H9 (cell line): ENCODE measurements around the gene TMEM240. TPM values are rescaled to one million over a fixed set of nuclear protein-coding genes. Genes with fewer than 3 reads are reported as not detected.

ENCODE experiments used
- DNase-seq: peaks from one replicate; pipeline ENCODE4 v3.0.0-alpha.2; 2017
- H2AFZ ChIP-seq: one replicate; pipeline ENCODE4 v1.6.1; 2013; ENCODE audit warnings: mild to moderate bottlenecking, low read length, control low read depth, moderate library complexity
- H2AK5ac ChIP-seq: 2 replicates; pipeline ENCODE4 v1.6.1; 2013; ENCODE audit warnings: low read length, control low read depth, mixed read lengths; ENCODE audit not compliant: insufficient read length
- H2BK120ac ChIP-seq: one replicate; pipeline ENCODE4 v1.6.1; 2013; ENCODE audit warnings: low read depth, mild to moderate bottlenecking, low read length, control low read depth, inconsistent platforms; ENCODE audit not compliant: poor library complexity, severe bottlenecking
- H2BK12ac ChIP-seq: 2 replicates; pipeline ENCODE4 v1.6.1; 2013; ENCODE audit warnings: low read length, control low read depth, mixed read lengths, low read depth; ENCODE audit not compliant: insufficient read length
- H2BK15ac ChIP-seq: 2 replicates; pipeline ENCODE4 v1.6.1; 2013; ENCODE audit warnings: low read depth, low read length, control low read depth
- H2BK20ac ChIP-seq: one replicate; pipeline ENCODE4 v1.6.1; 2013; ENCODE audit warnings: low read depth, mild to moderate bottlenecking, low read length, control low read depth, inconsistent platforms; ENCODE audit not compliant: poor library complexity, severe bottlenecking
- H2BK5ac ChIP-seq: 2 replicates; pipeline ENCODE4 v1.6.1; 2013; ENCODE audit warnings: low read length, control low read depth, mixed read lengths; ENCODE audit not compliant: insufficient read length
- H3K14ac ChIP-seq: 2 replicates; pipeline ENCODE4 v1.6.1; 2013; ENCODE audit warnings: low read length, control low read depth; ENCODE audit not compliant: insufficient read depth
- H3K18ac ChIP-seq: 2 replicates; pipeline ENCODE4 v1.6.1; 2013; ENCODE audit warnings: low read depth, mild to moderate bottlenecking, mixed read lengths, low read length, control low read depth; ENCODE audit not compliant: insufficient read length
- H3K23ac ChIP-seq: 2 replicates; pipeline ENCODE4 v1.6.1; 2013; ENCODE audit warnings: low read length, control low read depth, mixed read lengths, low read depth; ENCODE audit not compliant: insufficient read length
- H3K23me2 ChIP-seq: 2 replicates; pipeline ENCODE4 v1.6.1; 2013; ENCODE audit warnings: low read depth, mild to moderate bottlenecking, mixed read lengths, low read length, control low read depth; ENCODE audit not compliant: insufficient read length, poor library complexity, severe bottlenecking
- H3K27ac ChIP-seq: 2 replicates; pipeline ENCODE4 v1.5.1; 2013; ENCODE audit warnings: low read length, control low read depth, mixed read lengths, low read depth; ENCODE audit not compliant: insufficient read length
- H3K27me3 ChIP-seq: 2 replicates; pipeline ENCODE4 v1.6.1; 2013; ENCODE audit warnings: low read length, control low read depth, inconsistent platforms; ENCODE audit not compliant: insufficient read depth
- H3K4ac ChIP-seq: 2 replicates; pipeline ENCODE4 v1.6.1; 2013; ENCODE audit warnings: low read depth, mild to moderate bottlenecking, control low read depth, inconsistent platforms, low read length, moderate library complexity
- H3K4me1 ChIP-seq: 2 replicates; pipeline ENCODE4 v1.6.1; 2013; ENCODE audit warnings: low read length, control low read depth, inconsistent platforms; ENCODE audit not compliant: insufficient read depth
- H3K4me2 ChIP-seq: 2 replicates; pipeline ENCODE4 v1.6.1; 2013; ENCODE audit warnings: low read length, control low read depth, mixed read lengths; ENCODE audit not compliant: insufficient read length, insufficient read depth
- H3K56ac ChIP-seq: 2 replicates; pipeline ENCODE4 v1.6.1; 2013; ENCODE audit warnings: low read depth, mild to moderate bottlenecking, mixed read lengths, low read length, control low read depth; ENCODE audit not compliant: insufficient read length
- H3K79me1 ChIP-seq: 2 replicates; pipeline ENCODE4 v1.6.1; 2013; ENCODE audit warnings: low read depth, mild to moderate bottlenecking, moderate library complexity, low read length, control low read depth, inconsistent platforms; ENCODE audit not compliant: insufficient read depth, poor library complexity, severe bottlenecking
- H3K79me2 ChIP-seq: 2 replicates; pipeline ENCODE4 v1.6.1; 2013; ENCODE audit warnings: low read length, control low read depth, inconsistent platforms; ENCODE audit not compliant: insufficient read depth
- H3K9ac ChIP-seq: 2 replicates; pipeline ENCODE4 v1.6.1; 2013; ENCODE audit warnings: low read length, control low read depth, mixed read lengths; ENCODE audit not compliant: insufficient read length; ENCODE audit errors: extremely low read depth
- H3K9me3 ChIP-seq: one replicate; pipeline ENCODE4 v1.6.1; 2013; ENCODE audit warnings: low read depth, low read length, inconsistent platforms; ENCODE audit not compliant: control insufficient read depth
- H3T11ph ChIP-seq: one replicate; pipeline ENCODE4 v1.6.1; 2013; ENCODE audit warnings: mild to moderate bottlenecking, low read length, control low read depth, inconsistent platforms
- H4K20me1 ChIP-seq: one replicate; pipeline ENCODE4 v1.6.1; 2013; ENCODE audit not compliant: control insufficient read depth, insufficient read length, insufficient read depth
- H4K5ac ChIP-seq: 2 replicates; pipeline ENCODE4 v1.6.1; 2013; ENCODE audit warnings: low read depth, mild to moderate bottlenecking, mixed read lengths, low read length, control low read depth; ENCODE audit not compliant: insufficient read length
- H4K8ac ChIP-seq: replicated peaks from 2 replicates; pipeline ENCODE4 v1.6.1; 2013; ENCODE audit warnings: low read length, control low read depth, mixed read lengths, low read depth; ENCODE audit not compliant: insufficient read length
- H4K91ac ChIP-seq: 2 replicates; pipeline ENCODE4 v1.6.1; 2013; ENCODE audit warnings: low read depth, mild to moderate bottlenecking, moderate library complexity, mixed read lengths, low read length, control low read depth; ENCODE audit not compliant: insufficient read length
- H3K27ac Mint-ChIP-seq, 3 experiments: 2 replicates in 2 of 3; 3 replicates in 1 of 3; pipeline ENCODE4 v1.8.0; 2020 to 2021; ENCODE audit warnings: mixed read lengths in 3 of 3, mild to moderate bottlenecking in 1 of 3, moderate library complexity in 1 of 3
- H3K27me3 Mint-ChIP-seq: 2 replicates; pipeline ENCODE4 v1.8.0; 2021; ENCODE audit warnings: low read depth, mild to moderate bottlenecking, moderate library complexity, mixed read lengths
- H3K36me3 Mint-ChIP-seq, 3 experiments: 2 replicates in 2 of 3; 3 replicates in 1 of 3; pipeline ENCODE4 v1.8.0; 2020 to 2021; ENCODE audit warnings: low read depth in 3 of 3, mixed read lengths in 3 of 3; ENCODE audit not compliant: insufficient read depth in 1 of 3
- H3K4me1 Mint-ChIP-seq, 2 experiments: 2 replicates each; pipeline ENCODE4 v1.8.0; 2020; ENCODE audit warnings: mixed read lengths in 2 of 2
- H3K4me3 Mint-ChIP-seq, 2 experiments: 2 replicates in 1 of 2; 3 replicates in 1 of 2; pipeline ENCODE4 v1.8.0; 2020 to 2021; ENCODE audit warnings: mild to moderate bottlenecking in 2 of 2, mixed read lengths in 2 of 2, moderate library complexity in 1 of 2
- H3K9me3 Mint-ChIP-seq, 2 experiments: 2 replicates in 1 of 2; 3 replicates in 1 of 2; pipeline ENCODE4 v1.8.0; 2020; ENCODE audit warnings: mild to moderate bottlenecking in 2 of 2, mixed read lengths in 2 of 2, moderate library complexity in 1 of 2
- CTCF ChIP-seq: fragments of 200-600 bp; sonication (generic); conservative IDR thresholded peaks from 3 replicates; pipeline ENCODE4 v1.8.0; 2021; ENCODE audit warnings: antibody characterized with exemption, mild to moderate bottlenecking
- WGBS: extraction: QIAGEN DNeasy Blood & Tissue Kit; methylation state at CpG from one replicate; pipeline ENCODE4 v1.1.7; 2013; ENCODE audit warnings: missing lambda C conversion rate, low lambda C conversion rate, mixed read lengths; ENCODE audit not compliant: insufficient read length; ENCODE audit errors: extremely low coverage; 5-methylcytosine and 5-hydroxymethylcytosine counted together
- total RNA-seq: library from RNA; stranded (reverse); gene quantifications from 2 replicates; pipeline ENCODE4 v1.2.1, GENCODE V29; 2021

Gene TMEM240
- total RNA-seq, 1 experiment from 2014 or later, result 8.7 TPM

GRCh38 chr1:1577367-1578011 is 37.1 kb upstream of the TMEM240 start:
- H3K23me2 ChIP-seq, result peaks cover 11% of the 10 kb centered on the region
- H3K23ac ChIP-seq, result no peak overlapping the region
- no peaks in the 10 kb centered on the region for H3K9me3 ChIP-seq
- H2BK20ac ChIP-seq, result no peak overlapping the region
- no peak overlapping the region for H2AFZ ChIP-seq
- no peaks in the 10 kb centered on the region for H3K4me1 ChIP-seq
- Mint-ChIP-seq H3K4me3 (no peak overlapping the region), H3K4me1 (peaks cover 9 to 16% of the 10 kb centered on the region in 2 experiments), H3K36me3 (peaks cover 3 to 10% (median 5%) of the 10 kb centered on the region in 3 experiments; a peak in 6 of 7 replicates), H3K9me3 (peaks cover 0 to 3% of the 10 kb centered on the region in 2 experiments; a peak in 1 of 5 replicates), H3K27me3 (peaks cover 28% of the 10 kb centered on the region), H3K27ac (no peak overlapping the region)
- no peak overlapping the region for H3K4me2 ChIP-seq
- no peak overlapping the region for H2BK15ac ChIP-seq
- no peak overlapping the region for H2BK12ac ChIP-seq
- no peaks in the 10 kb centered on the region for H3K27me3 ChIP-seq
- H3K18ac ChIP-seq, result no peak overlapping the region
- no peak overlapping the region for H3K56ac ChIP-seq
- no peak overlapping the region for H2AK5ac ChIP-seq
- no peak for DNase-seq
- peaks cover 17% of the 10 kb centered on the region; the same call in 1 of the 2 replicates for H3K79me2 ChIP-seq
- H2BK120ac ChIP-seq, result no peak overlapping the region
- no peak overlapping the region for H3K4ac ChIP-seq
- no peak overlapping the region for H3K14ac ChIP-seq
- H4K8ac ChIP-seq, result no peak overlapping the region
- H2BK5ac ChIP-seq, result no peak overlapping the region
- no peak overlapping the region for H3T11ph ChIP-seq
- no peak overlapping the region for H3K27ac ChIP-seq
- no peaks in the 10 kb centered on the region for H4K20me1 ChIP-seq
- no CpG with 5 or more reads among the region's 10 CpGs for WGBS
- no peak overlapping the region for H4K5ac ChIP-seq
- no peak overlapping the region for H4K91ac ChIP-seq
- H3K79me1 ChIP-seq, result no peaks in the 10 kb centered on the region
- H3K9ac ChIP-seq, result no peak overlapping the region
- TF ChIP-seq CTCF, result no peak
